ENCODE data around the gene TTLL8. TPM values are rescaled to one million over a fixed set of nuclear protein-coding genes. Genes with fewer than 3 reads are reported as not detected.

TTLL8 gene
- polyA plus RNA-seq, 1 of the 3 experiments (the other 2 are of a cell fraction), result not detected

GRCh38 chr22:49971232-49972162 lies 86.6 kb downstream of the TTLL8 start:
- H3K27me3 ChIP-seq (ENCODE audit: insufficient read depth), result no peaks in the 10 kb centered on the region
- no peaks in the 10 kb centered on the region for H3K9me2 ChIP-seq
- ChIA-PET CTCF (interaction anchor here (1.8 kb wide), 1 partner anchor 41 kb away, joined by 7 read pairs; no protein-coding TSS in a partner anchor), POLR2A (interaction anchor here (0.6 kb wide), 1 partner anchor 317 kb away, joined by 4 read pairs; no protein-coding TSS in a partner anchor)
- peaks cover 4 to 21% of the 10 kb centered on the region in 2 experiments; a peak in 1 of 4 replicates for H3K4me1 ChIP-seq (ENCODE audit: control insufficient read depth in 1 of 2, insufficient read depth in 2 of 2, low read depth in 1 of 2, low read length in 1 of 2)
- H3F3A ChIP-seq (replicated peaks; ENCODE audit: insufficient read depth), result peaks cover 4% of the 10 kb centered on the region
- H3K36me3 ChIP-seq (replicated peaks in 1 of 2; ENCODE audit: control insufficient read depth in 1 of 2, insufficient read depth in 2 of 2, low read length in 1 of 2), result no peaks in the 10 kb centered on the region
- peak overlapping the region; percentile 94 for H3K4me2 ChIP-seq
- peak overlapping the region; percentile 75; the same call in 1 of the 2 replicates for H2AFZ ChIP-seq (ENCODE audit: low read depth)
- H3K9ac ChIP-seq, result peak overlapping the region; percentile 67
- H3K4me3 ChIP-seq (ENCODE audit: low read depth in 2 of 2, low read length in 1 of 2), result peak overlapping the region; percentile 27 to 54
- no peaks in the 10 kb centered on the region for H3K79me2 ChIP-seq (ENCODE audit: insufficient read depth)
- H4K20me1 ChIP-seq (ENCODE audit: insufficient read depth), result no peaks in the 10 kb centered on the region
- no peaks in the 10 kb centered on the region for H3K9me3 ChIP-seq
- peak; percentile 71 for DNase-seq
- peak overlapping the region in 1 of 2 experiments; percentile 50; a peak in 2 of 4 replicates for H3K27ac ChIP-seq (ENCODE audit: low read depth in 2 of 2, low read length in 1 of 2)
- TF ChIP-seq, protein P1, sequence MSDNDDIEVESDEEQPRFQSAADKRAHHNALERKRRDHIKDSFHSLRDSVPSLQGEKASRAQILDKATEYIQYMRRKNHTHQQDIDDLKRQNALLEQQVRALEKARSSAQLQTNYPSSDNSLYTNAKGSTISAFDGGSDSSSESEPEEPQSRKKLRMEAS (IDR thresholded peaks at IDR 0.05; ENCODE audit: low read depth), result no peak
- TF ChIP-seq SIN3A (IDR thresholded peaks at IDR 0.05; ENCODE audit: borderline replicate concordance, low read depth, low read length) (no peak), TAF1 (IDR thresholded peaks at IDR 0.05; ENCODE audit: borderline replicate concordance, low read depth, low read length) (no peak), FOXJ3 (CRISPR knock-in tag; IDR thresholded peaks at IDR 0.05) (no peak), FOSL2 (IDR thresholded peaks at IDR 0.05; ENCODE audit: borderline replicate concordance, low read depth) (no peak), PBX3 (IDR thresholded peaks at IDR 0.05) (no peak), RXRA (IDR thresholded peaks at IDR 0.05; ENCODE audit: borderline replicate concordance, low read depth) (no peak), POLR2AphosphoS5 (IDR thresholded peaks at IDR 0.05; ENCODE audit: low read depth, low read length) (no peak), EP300 (IDR thresholded peaks at IDR 0.05; ENCODE audit: borderline replicate concordance in 1 of 2, low read depth in 1 of 2, low read length in 1 of 2) (no peak)
- TF ChIP-seq, protein P2, sequence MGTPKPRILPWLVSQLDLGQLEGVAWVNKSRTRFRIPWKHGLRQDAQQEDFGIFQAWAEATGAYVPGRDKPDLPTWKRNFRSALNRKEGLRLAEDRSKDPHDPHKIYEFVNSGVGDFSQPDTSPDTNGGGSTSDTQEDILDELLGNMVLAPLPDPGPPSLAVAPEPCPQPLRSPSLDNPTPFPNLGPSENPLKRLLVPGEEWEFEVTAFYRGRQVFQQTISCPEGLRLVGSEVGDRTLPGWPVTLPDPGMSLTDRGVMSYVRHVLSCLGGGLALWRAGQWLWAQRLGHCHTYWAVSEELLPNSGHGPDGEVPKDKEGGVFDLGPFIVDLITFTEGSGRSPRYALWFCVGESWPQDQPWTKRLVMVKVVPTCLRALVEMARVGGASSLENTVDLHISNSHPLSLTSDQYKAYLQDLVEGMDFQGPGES (IDR thresholded peaks at IDR 0.05; ENCODE audit: low read depth, low read length), result no peak
- 14% methylated on average over 17 of the region's 81 CpGs for WGBS (ENCODE audit: low lambda C conversion rate)

DNA sequence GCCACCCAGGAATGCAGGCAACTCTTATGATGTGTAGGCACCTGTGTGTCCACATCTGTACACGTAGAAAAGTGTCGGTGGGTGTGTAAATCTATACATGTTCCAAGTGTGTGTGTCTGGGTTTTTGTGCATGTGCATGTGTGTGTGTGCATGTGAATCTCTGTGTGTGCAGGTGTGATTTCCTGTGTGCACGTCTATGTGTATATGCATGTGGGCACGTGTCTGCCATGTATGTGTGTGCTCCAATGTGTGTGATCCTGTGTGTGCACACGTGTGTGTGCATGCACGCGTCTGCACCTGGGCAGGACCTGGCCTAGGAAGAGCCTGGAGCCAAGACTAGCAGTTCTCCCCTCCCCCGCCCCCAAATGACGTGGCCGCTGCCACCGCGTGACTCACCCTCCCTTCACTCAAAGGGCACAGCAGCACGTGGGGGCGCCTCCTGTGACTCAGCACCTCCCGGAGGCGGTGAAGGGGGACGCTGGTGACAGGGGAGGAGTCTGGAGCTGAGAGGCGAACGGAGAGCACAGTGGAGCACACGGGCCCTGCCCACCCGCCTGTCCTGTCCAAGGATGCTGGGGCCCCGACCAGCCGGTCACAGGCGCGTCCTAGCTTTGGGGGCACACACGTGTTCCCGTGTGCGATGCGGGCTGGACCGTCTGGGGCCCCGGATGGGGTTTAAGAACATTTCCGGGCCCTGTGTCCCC lies 87.4 kb downstream of the TTLL8 start:
- H3F3A ChIP-seq (replicated peaks; ENCODE audit: insufficient read depth), result no peaks in the 10 kb centered on the region
- no peaks in the 10 kb centered on the region for H3K27me3 ChIP-seq (ENCODE audit: insufficient read depth)
- H3K36me3 ChIP-seq (replicated peaks in 1 of 2; ENCODE audit: control insufficient read depth in 1 of 2, insufficient read depth in 2 of 2, low read length in 1 of 2), result no peaks in the 10 kb centered on the region
- H3K4me2 ChIP-seq, result peak overlapping the region; percentile 94
- H3K79me2 ChIP-seq (ENCODE audit: insufficient read depth), result no peaks in the 10 kb centered on the region
- CTCF ChIA-PET, result interaction anchor here (1.8 kb wide), 1 partner anchor 40 kb away, joined by 7 read pairs; no protein-coding TSS in a partner anchor
- H4K20me1 ChIP-seq (ENCODE audit: insufficient read depth), result no peaks in the 10 kb centered on the region
- no peaks in the 10 kb centered on the region for H3K9me3 ChIP-seq
- peak overlapping the region; percentile 67 for H3K9ac ChIP-seq
- peak overlapping the region in 1 of 2 experiments; percentile 50; a peak in 2 of 4 replicates for H3K27ac ChIP-seq (ENCODE audit: low read depth in 2 of 2, low read length in 1 of 2)
- POLR2A ChIA-PET, result no interaction called here
- peak; percentile 79 for DNase-seq
- no peaks in the 10 kb centered on the region for H3K9me2 ChIP-seq
- peak overlapping the region; percentile 75; the same call in 1 of the 2 replicates for H2AFZ ChIP-seq (ENCODE audit: low read depth)
- WGBS (ENCODE audit: low lambda C conversion rate), result 12% methylated on average over 15 of the region's 32 CpGs
- H3K4me1 ChIP-seq (ENCODE audit: control insufficient read depth in 1 of 2, insufficient read depth in 2 of 2, low read depth in 1 of 2, low read length in 1 of 2), result peaks cover 4 to 24% of the 10 kb centered on the region in 2 experiments; a peak in 1 of 4 replicates
- H3K4me3 ChIP-seq (ENCODE audit: low read depth in 2 of 2, low read length in 1 of 2), result peak overlapping the region; percentile 27 to 54
- TF ChIP-seq, protein P2 (IDR thresholded peaks at IDR 0.05; ENCODE audit: low read depth, low read length), result no peak
- peak in 1 of 2 experiments; percentile 73; a peak in 1 of 4 replicates for TF ChIP-seq EP300 (IDR thresholded peaks at IDR 0.05; ENCODE audit: borderline replicate concordance in 1 of 2, low read depth in 1 of 2, low read length in 1 of 2)
- no peak for TF ChIP-seq USF2 (IDR thresholded peaks at IDR 0.05; ENCODE audit: borderline replicate concordance, low read depth, low read length)
- peak; percentile 98 for TF ChIP-seq JUND (IDR thresholded peaks at IDR 0.05)
- TF ChIP-seq, protein P3, sequence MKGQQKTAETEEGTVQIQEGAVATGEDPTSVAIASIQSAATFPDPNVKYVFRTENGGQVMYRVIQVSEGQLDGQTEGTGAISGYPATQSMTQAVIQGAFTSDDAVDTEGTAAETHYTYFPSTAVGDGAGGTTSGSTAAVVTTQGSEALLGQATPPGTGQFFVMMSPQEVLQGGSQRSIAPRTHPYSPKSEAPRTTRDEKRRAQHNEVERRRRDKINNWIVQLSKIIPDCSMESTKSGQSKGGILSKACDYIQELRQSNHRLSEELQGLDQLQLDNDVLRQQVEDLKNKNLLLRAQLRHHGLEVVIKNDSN (IDR thresholded peaks at IDR 0.05; ENCODE audit: borderline replicate concordance, low read depth), result peak; percentile 92
- no peak for TF ChIP-seq EZH2phosphoT487 (IDR thresholded peaks at IDR 0.05; ENCODE audit: borderline replicate concordance, low read depth)
- peak; percentile 76 for TF ChIP-seq TCF12 (IDR thresholded peaks at IDR 0.05)
- 0 out of 2 replicates have a peak, but pooled peaks have one; percentile 61 for TF ChIP-seq SIN3A (IDR thresholded peaks at IDR 0.05; ENCODE audit: borderline replicate concordance, low read depth, low read length)
- TF ChIP-seq POLR2AphosphoS5 (IDR thresholded peaks at IDR 0.05; ENCODE audit: low read depth, low read length), result 0 out of 2 replicates have a peak, but pooled peaks have one; percentile 38
- TF ChIP-seq SMC3 (IDR thresholded peaks at IDR 0.05; ENCODE audit: low read depth, low read length), result no peak
- no peak for TF ChIP-seq RAD21 (IDR thresholded peaks at IDR 0.05; ENCODE audit: low read length)
